COLO668 (cell line): ENCODE data around the gene CUEDC1.
A peak's percentile ranks its signal among the peaks of the same experiment; 100 is the strongest.

ENCODE experiments used
- DNase-seq: peaks from one replicate; lab custom pipeline; 2025; ENCODE audit not compliant: unreplicated experiment; lab: John Stamatoyannopoulos, UW

Gene CUEDC1

DNA sequence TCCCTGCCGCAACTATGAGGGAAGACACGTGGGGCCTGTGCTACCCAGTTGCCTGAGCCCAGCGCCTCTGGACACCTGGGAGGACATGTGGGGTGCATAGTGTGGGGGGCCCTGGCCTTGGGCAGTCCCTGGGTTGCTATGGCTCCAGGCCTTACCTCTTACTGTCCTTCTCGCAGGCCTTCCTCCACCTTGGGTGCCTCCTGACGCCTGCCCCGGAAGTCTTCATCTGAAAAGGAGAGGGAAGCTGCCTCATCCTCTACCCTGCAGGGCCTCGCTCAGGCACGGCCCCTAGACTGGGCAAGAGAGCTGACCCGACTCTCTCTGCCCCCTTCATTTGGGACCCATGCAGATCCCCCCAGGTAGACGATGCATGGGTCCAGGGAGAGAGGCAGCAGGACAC is 88.9 kb downstream of the CUEDC1 start:
- no peak for DNase-seq

GRCh38 chr17:57864273-57864672 is 90.9 kb downstream of the CUEDC1 start:
- DNase-seq: no peak

DNA sequence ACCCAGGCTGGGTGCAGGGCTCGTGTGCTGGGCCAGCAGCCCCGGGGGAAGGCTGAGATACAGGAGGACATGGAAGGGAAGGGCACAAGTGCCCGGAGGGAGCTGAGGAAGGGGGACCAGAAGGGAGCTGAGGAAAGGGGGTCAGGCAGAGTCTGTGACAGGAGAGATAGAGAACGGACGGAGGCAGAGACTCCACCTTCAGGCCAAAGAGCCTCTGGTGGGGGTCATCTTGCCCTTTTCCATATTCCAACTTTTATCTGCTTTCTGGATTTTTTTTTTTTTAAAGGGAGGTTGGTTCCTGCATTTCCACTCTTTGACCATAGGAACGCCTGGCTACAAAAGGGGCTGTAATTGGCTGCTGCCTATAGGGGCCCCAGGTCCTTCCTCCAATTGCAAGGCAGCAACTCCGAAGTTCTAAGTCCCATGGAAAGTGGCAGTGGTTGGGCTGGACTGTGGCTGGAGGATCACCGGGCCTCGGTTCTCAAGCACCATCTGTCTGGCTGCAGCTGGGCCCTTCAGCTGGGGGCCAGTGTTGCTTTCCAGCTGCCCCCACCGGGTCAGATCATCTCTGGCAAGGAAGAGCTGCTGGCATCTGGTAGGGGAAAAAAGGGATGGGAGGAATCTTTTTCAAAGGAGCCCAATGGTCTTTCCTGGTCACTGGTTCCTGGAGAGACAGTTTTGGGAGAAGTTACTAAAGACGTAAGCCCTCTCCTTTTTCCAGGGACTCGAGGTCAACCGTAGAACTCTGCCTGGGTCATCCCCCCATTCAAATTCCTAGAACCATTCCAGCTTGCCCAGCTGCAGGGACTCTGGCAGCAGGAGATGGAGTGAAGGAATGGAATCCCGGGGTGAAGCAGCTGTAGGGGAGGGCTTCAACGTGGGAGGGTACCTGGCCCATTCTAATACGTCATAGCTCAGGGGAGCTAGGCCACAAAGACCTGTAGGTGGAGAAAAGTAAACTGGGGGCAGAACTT is 92.2 kb downstream of the CUEDC1 start:
- no peak for DNase-seq

GRCh38 chr17:57861790-57862693 is 93.2 kb downstream of the CUEDC1 start:
- peak; percentile 26 for DNase-seq

DNA sequence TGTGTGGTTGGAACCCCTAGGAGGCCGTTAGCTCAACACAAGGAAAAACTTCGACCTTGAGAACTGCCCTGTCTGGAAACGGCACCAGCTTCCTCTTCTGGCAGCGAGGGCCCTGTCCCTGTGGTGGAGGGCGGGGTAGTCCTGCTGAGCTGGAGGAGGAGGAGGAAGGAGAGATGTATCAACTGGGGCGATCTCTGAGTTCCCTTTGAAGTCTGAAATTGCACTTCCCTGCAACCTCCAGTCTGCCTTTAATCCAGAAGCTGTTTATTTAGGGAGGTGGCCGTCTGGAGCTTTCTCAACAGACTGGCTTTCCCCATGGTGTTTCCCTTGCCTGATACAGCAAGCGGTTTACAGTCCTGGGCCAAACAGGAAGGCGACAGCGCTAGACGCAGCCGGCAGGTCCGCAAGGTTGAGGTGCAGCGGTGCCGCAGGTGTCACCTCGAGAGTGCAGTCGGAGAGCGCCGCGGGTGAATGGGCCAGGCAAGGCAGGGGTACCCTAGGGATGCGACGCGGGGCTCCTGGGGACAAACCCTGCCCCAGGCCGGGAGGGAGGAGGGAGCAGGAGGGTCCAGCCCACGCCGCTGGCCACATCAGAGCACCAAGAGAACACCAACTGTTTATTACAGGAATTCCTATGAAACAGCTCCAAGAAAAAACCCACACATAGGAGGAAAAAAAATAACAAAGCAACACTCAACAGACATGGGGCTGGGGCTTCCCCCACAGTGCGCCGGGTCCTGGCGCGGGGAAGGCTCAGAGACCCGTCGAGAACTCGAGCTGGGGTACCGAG is 94.0 kb downstream of the CUEDC1 start:
- peak; percentile 46 for DNase-seq

GRCh38 chr17:57860414-57860999 is 94.7 kb downstream of the CUEDC1 start:
- DNase-seq: no peak

- DNase-seq: no peak
These were observed 95.4 kb downstream of the CUEDC1 start for GRCh38 chr17:57859601-57860413.

DNA sequence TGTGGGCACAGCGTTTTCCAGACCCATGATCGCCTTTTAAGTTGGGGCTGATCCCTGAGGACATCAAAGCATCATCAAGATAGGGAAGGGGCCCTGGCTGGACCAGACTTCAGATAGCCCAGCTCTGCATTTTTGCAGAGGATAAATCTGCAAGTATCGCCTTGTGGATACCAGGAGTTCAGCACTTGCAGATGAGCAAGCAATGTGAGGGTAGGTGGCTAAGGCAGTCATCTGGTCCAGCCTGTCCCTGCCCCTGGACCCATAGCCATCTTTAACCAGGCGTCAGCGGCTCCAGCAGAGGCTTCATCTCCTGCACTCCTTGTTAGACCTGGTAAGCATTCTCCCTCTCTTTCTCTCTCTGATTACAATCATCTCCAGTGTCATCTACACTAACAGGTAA is 96.4 kb downstream of the CUEDC1 start:
- no peak for DNase-seq

- DNase-seq: no peak
These were observed 98.2 kb downstream of the CUEDC1 start for GRCh38 chr17:57856792-57857620.

DNA sequence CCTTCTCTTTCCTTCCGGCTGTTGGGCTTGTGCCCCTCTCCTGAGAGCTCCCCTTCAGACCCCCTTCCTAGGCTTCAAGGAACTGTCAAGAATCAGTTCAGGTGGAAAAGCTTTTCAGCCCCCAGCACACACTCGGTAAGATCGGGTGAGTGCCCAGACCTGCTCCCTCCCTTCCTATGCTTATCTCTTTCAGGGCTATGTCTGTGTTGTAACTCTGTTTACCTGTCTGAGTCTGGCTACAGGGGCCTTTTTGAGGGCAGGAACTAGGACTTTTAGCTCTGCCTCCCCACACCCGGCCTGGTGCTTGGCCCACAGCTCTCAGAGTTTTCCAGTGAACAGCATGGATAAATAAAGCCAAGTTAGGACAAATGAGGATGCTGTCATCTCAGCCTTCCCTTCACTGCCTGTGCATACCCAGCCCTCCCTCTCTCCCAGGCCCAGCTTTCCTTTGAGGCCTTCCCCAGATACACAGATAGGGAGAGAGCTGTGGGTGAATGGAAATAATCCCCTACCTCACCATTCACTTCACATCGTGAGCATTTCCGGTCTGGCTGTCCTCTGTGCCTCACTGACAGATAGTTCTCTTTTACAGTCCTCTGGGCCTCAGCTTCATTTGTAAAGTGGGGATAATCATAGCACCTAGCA is 99.7 kb downstream of the CUEDC1 start:
- DNase-seq: no peak

DNA sequence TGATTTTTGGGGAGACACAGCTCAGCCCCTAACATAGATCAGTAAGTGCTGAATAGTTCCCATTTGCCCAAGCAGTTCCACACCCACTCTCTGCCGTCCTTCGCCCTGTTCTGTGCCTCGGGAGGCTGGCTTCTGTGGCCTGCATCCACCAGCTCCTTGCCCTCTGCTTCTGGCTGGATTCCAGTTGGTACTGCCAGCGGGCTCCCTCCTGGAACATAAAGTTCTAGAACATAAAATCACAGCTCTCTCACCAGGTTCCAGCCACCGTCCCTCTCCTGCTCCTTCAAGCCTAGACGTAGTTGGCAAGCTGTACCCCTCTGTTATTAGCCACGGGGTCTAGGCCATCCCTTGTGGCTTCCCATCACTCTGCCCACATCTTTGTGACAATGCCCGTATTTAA is 101.5 kb downstream of the CUEDC1 start:
- no peak for DNase-seq

DNA sequence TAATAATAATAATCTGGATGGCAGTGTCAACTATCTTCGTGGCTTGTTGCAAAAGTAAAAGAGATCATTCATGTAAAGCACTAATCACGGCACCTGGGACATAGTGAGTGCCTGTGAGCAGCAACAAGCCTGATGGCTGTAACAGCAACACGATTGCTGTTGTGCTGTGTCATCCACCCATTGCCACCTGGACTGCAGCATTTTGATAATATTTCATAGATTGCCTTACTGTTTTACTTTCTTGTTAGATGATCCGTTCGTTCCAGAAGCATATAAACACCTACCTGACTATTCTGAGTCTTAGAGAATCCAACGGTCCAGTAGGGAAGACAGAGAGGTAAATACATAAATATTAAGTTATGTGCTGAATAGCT is 102.3 kb downstream of the CUEDC1 start:
- no peak for DNase-seq

DNA sequence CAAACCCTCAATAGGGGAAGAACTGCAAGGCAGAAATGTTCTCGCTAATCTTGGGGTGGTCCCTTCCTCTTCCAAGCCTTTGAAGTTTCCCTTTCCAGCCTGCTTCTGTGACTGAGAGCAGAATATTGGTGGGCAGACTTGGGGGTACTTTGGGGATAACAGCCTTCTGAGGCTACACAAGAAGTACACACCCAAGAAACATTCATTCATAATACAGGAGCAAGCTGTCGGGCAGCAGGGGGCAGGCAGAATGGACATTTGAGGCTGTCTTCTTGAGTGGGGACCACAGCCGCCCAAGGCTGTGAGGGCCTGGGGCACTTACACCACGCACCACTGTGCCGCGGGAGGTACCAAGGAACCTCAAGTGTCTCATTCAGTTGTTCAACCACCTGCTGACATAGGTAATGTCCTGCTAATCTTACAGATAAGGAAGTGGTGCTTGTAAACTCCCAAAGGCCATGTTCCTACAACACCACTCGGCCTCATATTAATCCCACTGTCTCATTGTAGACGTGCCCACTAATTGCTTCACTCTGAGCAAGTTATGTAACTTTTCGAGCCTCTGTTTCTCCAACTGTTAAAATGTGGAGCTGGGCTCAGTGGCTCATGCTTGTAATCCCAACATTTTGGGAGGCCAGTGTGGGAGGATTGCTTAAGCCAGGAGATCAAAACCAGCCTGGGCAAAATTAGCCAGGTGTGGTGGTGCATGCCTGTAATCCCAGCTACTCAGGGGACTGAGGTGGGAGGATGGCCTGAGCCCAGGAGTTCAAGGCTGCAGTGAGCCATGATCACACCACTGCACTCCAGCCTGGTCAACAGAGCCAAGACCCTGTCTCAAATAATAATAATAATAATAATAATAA is 102.9 kb downstream of the CUEDC1 start:
- DNase-seq: no peak

GRCh38 chr17:57849874-57850754 is 105.1 kb downstream of the CUEDC1 start, which contains the start of gene MRPS23:
Gene MRPS23, minus strand, starts transcription at chr17:57850044. Its CDS starts 34 bp downstream, at chr17:57850010.
- peak; percentile 96 for DNase-seq

- DNase-seq: no peak
These were observed 105.9 kb downstream of the CUEDC1 start for GRCh38 chr17:57849163-57849873.
